Hypothalamus (tissue), 51 donors: ENCODE data around the gene GMEB1.
"Not testable (repeated sequence)": the region's sequence is repeated elsewhere in the genome, so short reads cannot be mapped to it uniquely, and the experiment has no call there.

ENCODE experiments used
- DNase-seq, 51 donors: peaks; one replicate each; lab custom pipeline; 2025; lab: John Stamatoyannopoulos, UW

The GMEB1 gene

GRCh38 chr1:28744184-28744583, 75.6 kb downstream of the GMEB1 start:
- no peak for DNase-seq

- no peak for DNase-seq
These were observed 77.1 kb downstream of the GMEB1 start for GRCh38 chr1:28745653-28746173.

- no peak for DNase-seq
These were observed 81.7 kb downstream of the GMEB1 start for GRCh38 chr1:28750330-28750729.

GRCh38 chr1:28750771-28751294, 82.2 kb downstream of the GMEB1 start:
- DNase-seq = not testable (repeated sequence)

- no peak for DNase-seq
These were observed 82.9 kb downstream of the GMEB1 start for GRCh38 chr1:28751315-28752060.

- no peak for DNase-seq
These were observed 87.1 kb downstream of the GMEB1 start for GRCh38 chr1:28755701-28756100.

GRCh38 chr1:28756846-28757245, 88.3 kb downstream of the GMEB1 start:
- DNase-seq = peak in 3 of 51 donors; percentile 1 to 36 (median 6)

- DNase-seq = no peak
These were observed 89.8 kb downstream of the GMEB1 start for GRCh38 chr1:28758420-28758819.

GRCh38 chr1:28759257-28759656, 90.7 kb downstream of the GMEB1 start:
- no peak for DNase-seq

GRCh38 chr1:28761189-28761588, 92.6 kb downstream of the GMEB1 start:
- DNase-seq = no peak

- no peak for DNase-seq
These were observed 98.1 kb downstream of the GMEB1 start for GRCh38 chr1:28766532-28767183.
